HepG2 (cell line): ENCODE results near the gene KCNIP4. TPM values are rescaled to one million over a fixed set of nuclear protein-coding genes. Genes with fewer than 3 reads are reported as not detected.

Source experiments
- ATAC-seq: fragments of 200-7000 bp; cut with Tn5 transposase; 3 replicates; pipeline ENCODE4 v1.9.1; 2020; ENCODE audit warnings: mild to moderate bottlenecking, moderate library complexity
- BruUV-seq: library from RNA; stranded (reverse); fragments of 400-500 nt; replicated peaks from 2 replicates; lab custom pipeline; 2021; lab: Mats Ljungman, UMichigan
- CTCF ChIA-PET: fragments of 300-600 bp; formaldehyde crosslinking; extraction: SDS; loops from one replicate; lab custom pipeline; 2021; ENCODE audit warnings: low total read pairs, inconsistent platforms, low intra/inter-chr PET ratio; lab: Yijun Ruan, JAX
- POLR2A ChIA-PET: fragments of 350-600 bp; sonication (Branson Sonifier 250); formaldehyde crosslinking; loops from one replicate; lab custom pipeline; 2020; ENCODE audit warnings: antibody characterized with exemption, inconsistent platforms; lab: Yijun Ruan, JAX
- DNase-seq: peaks from one replicate; pipeline ENCODE4 v3.0.0-alpha.2; 2015; ENCODE audit warnings: low spot score
- FAIRE-seq: peaks from 3 replicates; lab custom pipeline; 2011; peaks lifted over from hg19 to GRCh38; lab: Jason Lieb, UNC
- H2AFZ ChIP-seq: one replicate; pipeline ENCODE4 v1.6.1; 2011; ENCODE audit warnings: low read length, inconsistent platforms
- H3K27ac ChIP-seq: fragments of 300-600 bp; 3 replicates; pipeline ENCODE4 v1.8.0; 2011; ENCODE audit warnings: mixed run types, mild to moderate bottlenecking, mixed read lengths, low read length, inconsistent platforms; ENCODE audit not compliant: insufficient read depth; ENCODE audit errors: extremely low read length
- H3K27me3 ChIP-seq, 2 experiments: fragments of 200-600 bp in 1 of 2; 2 replicates in 1 of 2; 3 replicates in 1 of 2; pipeline versions ENCODE4 v1.6.0 to v1.8.0; 2011; ENCODE audit warnings: low read length in 2 of 2, mild to moderate bottlenecking in 2 of 2, moderate library complexity in 2 of 2, inconsistent platforms in 1 of 2; ENCODE audit not compliant: insufficient read depth in 2 of 2, control insufficient read depth in 1 of 2
- H3K36me3 ChIP-seq, 2 experiments: fragments of 200-600 bp in 1 of 2; replicated peaks in 1 of 2; 2 replicates in 1 of 2; 3 replicates in 1 of 2; pipeline versions ENCODE4 v1.5.1 to v1.8.0; 2011; ENCODE audit warnings: low read length in 2 of 2, inconsistent platforms in 1 of 2; ENCODE audit not compliant: insufficient read depth in 2 of 2, control insufficient read depth in 1 of 2
- H3K4me1 ChIP-seq: 2 replicates; pipeline ENCODE4 v1.5.1; 2012; ENCODE audit warnings: low read length, inconsistent platforms; ENCODE audit not compliant: insufficient read depth
- H3K4me2 ChIP-seq: 2 replicates; pipeline ENCODE4 v1.6.0; 2011; ENCODE audit warnings: low read depth, low read length, inconsistent platforms
- H3K4me3 ChIP-seq, 3 experiments: fragments of 200-600 bp in 1 of 3; sonication (generic), shearing (Covaris generic) in 1 of 3; replicated peaks in 1 of 3; 2 replicates each; pipeline ENCODE4 v1.5.1; 2011 to 2016; ENCODE audit warnings: low read length in 3 of 3, inconsistent platforms in 2 of 3, low read depth in 2 of 3, mild to moderate bottlenecking in 2 of 3, control low read depth in 1 of 3, mixed read lengths in 1 of 3; ENCODE audit not compliant: insufficient read depth in 1 of 3
- H3K79me2 ChIP-seq: one replicate; pipeline ENCODE4 v1.6.1; 2011; ENCODE audit warnings: low read length, inconsistent platforms; ENCODE audit not compliant: insufficient read depth
- H3K9ac ChIP-seq: 2 replicates; pipeline ENCODE4 v1.6.0; 2011; ENCODE audit warnings: mild to moderate bottlenecking, low read depth, low read length, inconsistent platforms; ENCODE audit not compliant: insufficient read depth
- H3K9me3 ChIP-seq: 2 replicates; pipeline ENCODE4 v1.5.1; 2012; ENCODE audit warnings: mild to moderate bottlenecking, low read length
- H4K20me1 ChIP-seq: 2 replicates; pipeline ENCODE4 v1.6.0; 2011; ENCODE audit warnings: inconsistent platforms, mild to moderate bottlenecking, low read length, moderate library complexity; ENCODE audit not compliant: insufficient read depth
- HMGXB4 ChIP-seq, 2 experiments: sonication (generic) in 1 of 2; formaldehyde crosslinking in 1 of 2; IDR thresholded peaks; 2 replicates each; pipeline versions ENCODE4 v1.4.0 to v1.6.1; 2018 to 2020; ENCODE audit warnings: missing genetic modification reagents in 2 of 2, borderline replicate concordance in 1 of 2, low read depth in 1 of 2, mild to moderate bottlenecking in 1 of 2, missing biosample characterization in 1 of 2
- IRF1 ChIP-seq: sonication (generic); formaldehyde crosslinking; IDR thresholded peaks from 2 replicates; pipeline ENCODE4 v1.4.0; 2020; ENCODE audit warnings: low read depth, mild to moderate bottlenecking, missing genetic modification reagents
- NCOA5 ChIP-seq: sonication (generic); formaldehyde crosslinking; IDR thresholded peaks from 2 replicates; pipeline ENCODE4 v1.4.0; 2020; ENCODE audit warnings: missing genetic modification reagents
- PAXIP1 ChIP-seq: sonication (generic); formaldehyde crosslinking; conservative IDR thresholded peaks from 2 replicates; pipeline ENCODE4 v1.4.0; 2020; ENCODE audit warnings: mild to moderate bottlenecking, missing genetic modification reagents, moderate library complexity
- SP2 ChIP-seq: sonication (generic); formaldehyde crosslinking; IDR thresholded peaks from 2 replicates; pipeline ENCODE4 v1.5.1; 2020; ENCODE audit warnings: mild to moderate bottlenecking, missing genetic modification reagents
- ZNF75D ChIP-seq: sonication (generic); formaldehyde crosslinking; IDR thresholded peaks from 2 replicates; pipeline ENCODE4 v1.8.1; 2023; ENCODE audit warnings: missing genetic modification reagents, mild to moderate bottlenecking, borderline replicate concordance
- WGBS: methylation state at CpG from one replicate; pipeline ENCODE4 v1.1.6; 2017; ENCODE audit warnings: low lambda C conversion rate; 5-methylcytosine and 5-hydroxymethylcytosine counted together
- in situ Hi-C: cut with HindIII; loops from 2 replicates; pipeline ENCODE4 v1.10.0; 2017; ENCODE audit warnings: low pct_unique_long_range_greater_than_20kb; ENCODE audit not compliant: extremely low pct_ligation_motif_present
- intact Hi-C: fragments of 100-400 bp; cut with micrococcal nuclease; formaldehyde crosslinking; loops from one replicate; pipeline ENCODE4 v1.10.0; 2022; ENCODE audit not compliant: unreplicated experiment
- polyA plus RNA-seq, 8 experiments: library from polyadenylated mRNA; depleted of rRNA in 3 of 8; stranded (reverse) in 7 of 8; unstranded in 1 of 8; fragments of >200 nt; fragmentation: Illumina TruSeq in 4 of 8; extraction: Trizol in 4 of 8; gene quantifications; 2 replicates each; pipeline versions ENCODE4 v1.2.1 to v1.2.3, GENCODE V29; 2011 to 2016; ENCODE audit warnings: low read depth in 4 of 8, missing spikeins in 1 of 8, mixed read lengths in 1 of 8; ENCODE audit not compliant: insufficient read depth in 1 of 8
- total RNA-seq, 5 experiments: library from RNA; depleted of rRNA; stranded (reverse); fragments of >200 nt; fragmentation: Illumina TruSeq; extraction: Trizol; gene quantifications; 2 replicates each; pipeline ENCODE4 v1.2.3, GENCODE V29; 2016; ENCODE audit warnings: low read depth in 1 of 5
- TF ChIP-seq, protein P1 (sequence below): sonication (generic); formaldehyde crosslinking; IDR thresholded peaks from 2 replicates; pipeline ENCODE4 v1.4.0; 2020; ENCODE audit warnings: mild to moderate bottlenecking, missing genetic modification reagents

Gene KCNIP4
- total and polyA plus RNA-seq, 2 of the 13 experiments (the other 11 are each of a cell fraction or from before 2014, with no cell fraction given) = 0.09 TPM; not detected in 1

- no peak for TF ChIP-seq IRF1 (CRISPR knock-in tag)
- no peak for TF ChIP-seq SP2 (CRISPR knock-in tag)
- TF ChIP-seq PAXIP1 (CRISPR knock-in tag) = no peak
- TF ChIP-seq ZNF75D (CRISPR knock-in tag) = no peak
Measured at GRCh38 chr4:21742326-21742725, 206.2 kb downstream of the KCNIP4 start (continued).

DNA sequence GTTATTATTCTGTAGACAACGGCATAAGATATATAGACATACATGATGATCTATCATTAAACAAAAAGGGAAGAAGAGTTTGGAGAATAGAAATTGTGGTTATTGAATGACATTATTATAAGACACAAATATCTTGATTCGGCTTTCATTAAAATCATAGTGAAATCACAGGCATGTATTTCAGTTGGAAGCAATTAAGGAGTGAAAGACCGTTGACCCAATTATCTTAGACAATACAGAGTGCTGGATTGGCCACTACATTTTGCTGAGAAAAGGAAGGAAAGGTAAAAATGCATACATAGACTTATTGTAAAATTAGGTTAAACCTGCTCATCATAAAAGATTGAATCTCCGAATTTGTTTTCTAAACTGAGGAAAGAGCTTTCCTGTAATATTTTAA lies 209.8 kb downstream of the KCNIP4 start:
- DNase-seq = no peak
- no peak overlapping the region for H3K4me2 ChIP-seq
- in situ Hi-C loops = no loop called here
- no peak overlapping the region for H3K27ac ChIP-seq
- H3K4me1 ChIP-seq = no peaks in the 10 kb centered on the region
- under 1% methylated on average over 4 of the region's 4 CpGs for WGBS
- no peaks in the 10 kb centered on the region for H4K20me1 ChIP-seq
- H3K27me3 ChIP-seq = no peaks in the 10 kb centered on the region
- H3K4me3 ChIP-seq = no peak overlapping the region
- intact Hi-C loops = no loop called here
- ATAC-seq = no peak
- POLR2A ChIA-PET = no interaction called here
- BruUV-seq = no TSS peak
- H3K36me3 ChIP-seq = no peaks in the 10 kb centered on the region
- H3K79me2 ChIP-seq = no peaks in the 10 kb centered on the region
- no peaks in the 10 kb centered on the region for H3K9me3 ChIP-seq
- no peak for FAIRE-seq
- H3K9ac ChIP-seq = no peak overlapping the region
- H2AFZ ChIP-seq = no peak overlapping the region
- CTCF ChIA-PET = no interaction called here
- TF ChIP-seq NCOA5 (CRISPR knock-in tag) (no peak), HMGXB4 (CRISPR knock-in tag; IDR thresholded peaks at IDR 0.05; ENCODE audit: borderline replicate concordance in 1 of 2, low read depth in 1 of 2) (no peak)
- TF ChIP-seq, protein P1, sequence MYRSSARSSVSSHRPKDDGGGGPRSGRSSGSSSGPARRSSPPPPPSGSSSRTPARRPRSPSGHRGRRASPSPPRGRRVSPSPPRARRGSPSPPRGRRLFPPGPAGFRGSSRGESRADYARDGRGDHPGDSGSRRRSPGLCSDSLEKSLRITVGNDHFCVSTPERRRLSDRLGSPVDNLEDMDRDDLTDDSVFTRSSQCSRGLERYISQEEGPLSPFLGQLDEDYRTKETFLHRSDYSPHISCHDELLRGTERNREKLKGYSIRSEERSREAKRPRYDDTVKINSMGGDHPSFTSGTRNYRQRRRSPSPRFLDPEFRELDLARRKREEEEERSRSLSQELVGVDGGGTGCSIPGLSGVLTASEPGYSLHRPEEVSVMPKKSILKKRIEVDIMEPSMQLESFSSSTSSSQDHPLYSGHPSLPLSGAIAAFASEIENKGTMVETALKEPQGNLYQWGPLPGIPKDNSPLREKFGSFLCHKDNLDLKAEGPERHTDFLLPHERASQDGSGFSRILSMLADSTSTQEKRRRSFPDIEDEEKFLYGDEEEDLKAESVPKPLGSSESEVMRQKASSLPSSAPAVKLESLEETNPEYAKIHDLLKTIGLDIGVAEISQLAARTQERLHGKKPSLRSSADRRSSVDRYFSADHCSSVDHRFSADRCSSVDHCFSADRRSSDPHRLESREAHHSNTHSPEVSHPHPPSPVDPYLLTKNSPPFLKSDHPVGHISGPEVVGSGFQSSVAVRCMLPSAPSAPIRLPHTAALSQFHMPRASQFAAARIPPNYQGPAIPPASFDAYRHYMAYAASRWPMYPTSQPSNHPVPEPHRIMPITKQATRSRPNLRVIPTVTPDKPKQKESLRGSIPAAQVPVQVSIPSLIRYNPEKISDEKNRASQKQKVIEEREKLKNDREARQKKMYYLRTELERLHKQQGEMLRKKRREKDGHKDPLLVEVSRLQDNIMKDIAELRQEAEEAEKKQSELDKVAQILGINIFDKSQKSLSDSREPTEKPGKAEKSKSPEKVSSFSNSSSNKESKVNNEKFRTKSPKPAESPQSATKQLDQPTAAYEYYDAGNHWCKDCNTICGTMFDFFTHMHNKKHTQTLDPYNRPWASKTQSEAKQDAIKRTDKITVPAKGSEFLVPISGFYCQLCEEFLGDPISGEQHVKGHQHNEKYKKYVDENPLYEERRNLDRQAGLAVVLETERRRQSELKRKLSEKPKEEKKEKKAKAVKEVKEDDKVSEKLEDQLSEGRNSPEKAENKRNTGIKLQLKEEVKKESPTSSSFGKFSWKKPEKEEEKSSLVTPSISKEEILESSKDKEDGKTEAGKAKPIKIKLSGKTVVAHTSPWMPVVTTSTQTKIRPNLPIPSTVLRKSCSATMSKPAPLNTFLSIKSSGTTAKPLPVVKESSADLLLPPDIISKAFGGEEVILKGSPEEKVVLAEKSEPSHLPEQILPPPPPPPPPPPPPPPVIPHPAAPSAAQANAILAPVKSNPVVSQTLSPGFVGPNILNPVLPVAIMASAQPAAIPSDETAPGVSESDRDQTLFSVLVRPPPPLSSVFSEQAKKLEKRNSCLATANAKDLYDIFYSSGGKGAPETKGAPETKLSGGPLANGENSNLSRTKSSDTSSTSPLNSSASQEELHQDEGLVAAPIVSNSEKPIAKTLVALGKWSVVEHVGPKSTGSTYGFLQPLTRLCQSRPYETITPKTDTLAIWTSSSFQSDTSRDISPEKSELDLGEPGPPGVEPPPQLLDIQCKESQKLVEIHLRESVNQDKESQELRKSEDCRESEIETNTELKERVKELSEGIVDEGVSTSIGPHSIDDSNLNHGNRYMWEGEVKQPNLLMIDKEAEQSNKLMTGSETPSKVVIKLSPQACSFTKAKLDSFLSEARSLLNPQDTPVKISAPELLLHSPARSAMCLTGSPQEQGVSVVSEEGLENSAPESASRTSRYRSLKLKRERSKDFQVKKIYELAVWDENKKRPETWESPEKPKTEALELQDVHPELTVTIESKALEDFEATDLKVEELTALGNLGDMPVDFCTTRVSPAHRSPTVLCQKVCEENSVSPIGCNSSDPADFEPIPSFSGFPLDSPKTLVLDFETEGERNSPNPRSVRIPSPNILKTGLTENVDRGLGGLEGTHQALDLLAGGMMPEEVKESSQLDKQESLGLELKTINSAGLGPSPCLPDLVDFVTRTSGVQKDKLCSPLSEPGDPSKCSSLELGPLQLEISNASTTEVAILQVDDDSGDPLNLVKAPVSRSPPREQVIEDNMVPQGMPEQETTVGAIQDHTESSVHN (CRISPR knock-in tag) = no peak
